ENCODE results near the gene OVCA2.

The OVCA2 gene

GRCh38 chr17:2040219-2040827, 1.5 kb upstream of the OVCA2 start:
- no peak for TF ChIP-seq CTCF (IDR thresholded peaks at IDR 0.05)
- Histone ChIP-seq H3K36me3 (peaks cover 22 to 68% (median 52%) of the 10 kb centered on the region in 3 donors), H3K27ac (no peak overlapping the region), H3K9me3 (no peaks in the 10 kb centered on the region), H3K4me1 (peaks cover 0 to 33% (median 25%) of the 10 kb centered on the region in 4 donors), H3K4me3 (no peak overlapping the region), H3K27me3 (no peaks in the 10 kb centered on the region)
- no peak for DNase-seq
- intact Hi-C loops (cut with DNase I; ENCODE audit: low total_unique reads), result no loop called here

GRCh38 chr17:2040942-2041560, 771 bp upstream of the OVCA2 start:
- TF ChIP-seq CTCF (IDR thresholded peaks at IDR 0.05), result no peak
- Histone ChIP-seq H3K9me3 (no peaks in the 10 kb centered on the region), H3K27me3 (peaks cover 0 to 2% of the 10 kb centered on the region in 2 donors), H3K4me1 (peaks cover 0 to 33% (median 25%) of the 10 kb centered on the region in 4 donors), H3K36me3 (peaks cover 17 to 60% (median 46%) of the 10 kb centered on the region in 3 donors), H3K4me3 (peak overlapping the region; percentile 72 to 75), H3K27ac (peak overlapping the region; percentile 83 to 89)
- intact Hi-C loops (cut with DNase I; ENCODE audit: low total_unique reads), result no loop called here
- DNase-seq, result no peak

- no peaks in the 10 kb centered on the region for H3K9me3 ChIP-seq
- peaks cover 0 to 33% (median 25%) of the 10 kb centered on the region in 4 donors for H3K4me1 ChIP-seq
- peaks cover 3 to 47% (median 33%) of the 10 kb centered on the region in 3 donors for H3K36me3 ChIP-seq
- intact Hi-C loops (cut with DNase I; ENCODE audit: low total_unique reads), result no loop called here
- H3K27ac ChIP-seq, result peak overlapping the region; percentile 83 to 89
- H3K27me3 ChIP-seq, result peaks cover 0 to 4% of the 10 kb centered on the region in 2 donors
- peak overlapping the region; percentile 72 to 75 for H3K4me3 ChIP-seq
- no peak for DNase-seq
- no peak for TF ChIP-seq CTCF (IDR thresholded peaks at IDR 0.05)
Measured at GRCh38 chr17:2042390-2042847, 597 bp downstream of the OVCA2 start.

GRCh38 chr17:2042933-2043332, 1.1 kb downstream of the OVCA2 start:
- Histone ChIP-seq H3K36me3 (peaks cover 0 to 41% (median 28%) of the 10 kb centered on the region in 3 donors), H3K27me3 (peaks cover 0 to 6% of the 10 kb centered on the region in 2 donors)

GRCh38 chr17:2043785-2044184, 2.0 kb downstream of the OVCA2 start:
- no peak for DNase-seq
- H3K4me3 ChIP-seq, result no peak overlapping the region
- no peak for TF ChIP-seq CTCF (IDR thresholded peaks at IDR 0.05)

More at GRCh38 chr17:2042933-2043332, 1.1 kb downstream of the OVCA2 start:
- peak overlapping the region; percentile 83 to 89 for H3K27ac ChIP-seq
- TF ChIP-seq CTCF (IDR thresholded peaks at IDR 0.05), result no peak
- H3K4me1 ChIP-seq, result peaks cover 0 to 33% (median 25%) of the 10 kb centered on the region in 4 donors
- intact Hi-C loops (cut with DNase I; ENCODE audit: low total_unique reads), result no loop called here
- H3K9me3 ChIP-seq, result no peaks in the 10 kb centered on the region
- H3K4me3 ChIP-seq, result peak overlapping the region; percentile 72 to 75
- no peak for DNase-seq

More at GRCh38 chr17:2043785-2044184, 2.0 kb downstream of the OVCA2 start:
- intact Hi-C loops (cut with DNase I; ENCODE audit: low total_unique reads), result no loop called here
- H3K4me1 ChIP-seq, result peaks cover 0 to 37% (median 27%) of the 10 kb centered on the region in 4 donors
- no peaks in the 10 kb centered on the region for H3K9me3 ChIP-seq
- H3K36me3 ChIP-seq, result peaks cover 0 to 33% (median 28%) of the 10 kb centered on the region in 3 donors
- peaks cover 0 to 14% of the 10 kb centered on the region in 2 donors for H3K27me3 ChIP-seq
- H3K27ac ChIP-seq, result no peak overlapping the region
